SK-N-MC (cell line): ENCODE results near the gene NKD2.

Experiments used
- EZH2 ChIP-seq: fragments of 200-600 bp; sonication (generic); IDR thresholded peaks from one replicate; pipeline ENCODE4 v1.6.1; 2017; ENCODE audit warnings: antibody characterized with exemption
- POLR2AphosphoS5 ChIP-seq: IDR thresholded peaks from 2 replicates; pipeline ENCODE4 v1.6.1; 2012; ENCODE audit warnings: mild to moderate bottlenecking, low read depth, low read length, borderline replicate concordance

DNA sequence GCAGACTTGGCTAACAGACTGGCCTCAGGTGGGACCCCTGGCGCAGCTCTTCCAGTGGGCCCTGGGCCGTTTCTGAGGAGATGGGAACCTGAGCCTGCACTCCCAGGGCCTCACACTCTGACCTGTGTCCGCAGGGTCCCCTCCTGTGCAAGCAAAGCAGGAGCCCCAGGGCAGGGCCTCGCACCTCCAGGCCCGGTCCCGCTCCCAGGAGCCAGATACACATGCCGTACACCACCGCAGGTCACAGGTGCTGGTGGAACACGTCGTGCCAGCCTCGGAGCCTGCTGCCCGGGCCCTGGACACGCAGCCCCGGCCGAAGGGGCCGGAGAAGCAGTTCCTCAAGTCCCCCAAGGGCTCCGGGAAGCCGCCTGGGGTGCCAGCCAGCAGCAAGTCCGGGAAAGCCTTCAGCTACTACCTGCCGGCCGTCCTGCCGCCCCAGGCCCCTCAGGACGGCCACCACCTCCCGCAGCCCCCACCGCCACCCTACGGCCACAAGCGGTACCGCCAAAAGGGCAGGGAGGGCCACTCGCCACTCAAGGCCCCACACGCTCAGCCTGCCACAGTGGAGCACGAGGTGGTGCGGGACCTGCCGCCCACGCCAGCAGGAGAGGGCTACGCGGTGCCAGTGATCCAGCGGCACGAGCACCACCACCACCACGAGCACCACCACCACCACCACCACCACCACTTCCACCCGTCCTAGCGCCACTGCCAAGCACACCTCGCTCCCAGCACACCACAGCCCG lies 29.2 kb downstream of the NKD2 start:
- TF ChIP-seq EZH2 = no peak
- TF ChIP-seq POLR2AphosphoS5 = no peak
